Muscle of arm (tissue), 12 donors: ENCODE measurements around the gene PVRIG. TPM values are rescaled to one million over a fixed set of nuclear protein-coding genes. Genes with fewer than 3 reads are reported as not detected.
"Not testable (repeated sequence)": the region's sequence is repeated elsewhere in the genome, so short reads cannot be mapped to it uniquely, and the experiment has no call there.

Experiments used
- DNase-seq: peaks from one replicate; pipeline ENCODE4 v3.0.0-alpha.2; 2013
- polyA plus RNA-seq, 12 donors: library from polyadenylated mRNA; unstranded; fragments of 120-200 nt; gene quantifications; one replicate each; pipeline ENCODE4 v1.2.1, GENCODE V29; 2013; ENCODE audit not compliant: insufficient read length in 12 of 12

The PVRIG gene
- polyA plus RNA-seq, 12 donors, result 1.3 to 12.0 (median 6.4) TPM; not detected in 2

DNA sequence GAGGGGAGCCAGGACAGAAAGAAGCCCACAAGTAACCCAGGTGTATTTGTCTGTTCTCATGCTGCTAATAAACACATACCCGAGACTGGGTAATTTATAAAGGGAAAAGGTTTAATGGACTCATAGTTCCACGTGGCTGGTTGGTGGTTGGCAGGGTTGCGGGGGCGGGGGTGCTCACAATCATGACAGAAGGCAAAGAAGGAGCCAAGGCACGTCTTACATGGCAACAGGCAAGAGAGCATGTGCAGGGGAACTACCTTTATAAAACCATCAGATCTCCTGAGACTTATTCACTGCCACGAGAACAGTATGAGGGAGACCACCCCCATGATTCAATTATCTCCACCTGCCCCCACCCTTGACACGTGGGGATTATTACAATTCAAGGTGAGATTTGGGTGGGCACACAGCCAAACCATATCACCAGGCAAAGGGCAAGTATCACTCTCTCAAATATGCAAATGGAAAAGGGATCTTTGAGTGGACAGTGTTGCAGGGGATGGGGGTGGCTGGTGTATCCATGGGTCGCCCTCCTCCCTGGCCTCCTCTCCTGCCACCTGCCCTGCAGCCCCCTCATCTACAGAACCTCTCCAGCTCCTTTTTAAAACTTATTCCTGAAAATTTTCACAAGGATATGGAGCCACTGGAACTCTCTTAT is 15.0 kb downstream of the PVRIG start:
- DNase-seq, result not testable (repeated sequence)

GRCh38 chr7:100239975-100240374 is 20.2 kb downstream of the PVRIG start:
- not testable (repeated sequence) for DNase-seq

GRCh38 chr7:100243385-100243784 is 23.6 kb downstream of the PVRIG start:
- not testable (repeated sequence) for DNase-seq

- not testable (repeated sequence) for DNase-seq
Observed at GRCh38 chr7:100244988-100245605, 25.3 kb downstream of the PVRIG start.

DNA sequence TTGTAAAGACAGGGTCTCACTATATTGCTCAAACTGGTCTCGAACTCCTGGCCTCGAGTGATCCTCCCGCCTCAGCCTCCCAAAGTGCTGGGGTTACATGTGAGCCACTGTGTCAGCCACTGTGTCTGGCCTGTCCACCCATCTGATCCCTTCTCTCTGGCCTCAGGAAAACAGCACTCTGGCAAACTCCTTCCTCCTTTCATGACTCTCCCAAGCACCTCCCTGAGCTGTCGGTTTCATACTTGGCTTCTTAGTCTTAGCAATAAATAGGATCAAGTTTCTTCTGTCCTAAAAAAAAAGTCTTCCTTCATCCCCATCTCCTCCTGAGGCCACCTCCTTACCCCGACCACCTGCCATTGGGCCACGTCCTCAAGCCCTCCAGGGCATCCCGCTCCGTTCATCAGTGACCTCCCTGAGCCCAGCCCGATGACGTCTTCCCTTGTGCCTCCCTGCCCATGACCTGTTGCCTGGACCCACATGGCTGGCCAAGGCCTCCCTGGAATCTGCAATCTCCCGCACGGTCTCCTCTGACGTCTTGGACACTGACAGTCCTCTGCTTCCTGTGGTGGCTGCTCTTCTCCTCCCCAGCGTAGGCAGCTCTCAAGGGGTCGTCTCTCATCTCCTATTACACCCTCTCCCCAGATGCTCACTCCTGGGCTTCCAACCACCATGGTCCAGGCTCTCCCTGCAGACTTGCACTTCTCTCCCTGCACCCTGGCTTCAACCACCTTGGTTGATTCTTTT is 26.5 kb downstream of the PVRIG start:
- not testable (repeated sequence) for DNase-seq

- DNase-seq, result not testable (repeated sequence)
Observed at GRCh38 chr7:100246865-100247137, 27.1 kb downstream of the PVRIG start.

- no peak for DNase-seq
Observed at GRCh38 chr7:100247152-100247757, 27.5 kb downstream of the PVRIG start.

- no peak for DNase-seq
Observed at GRCh38 chr7:100248483-100248882, 28.7 kb downstream of the PVRIG start.

GRCh38 chr7:100257017-100257416 is 37.3 kb downstream of the PVRIG start:
- no peak for DNase-seq

- DNase-seq, result not testable (repeated sequence)
Observed at GRCh38 chr7:100259984-100260383, 40.2 kb downstream of the PVRIG start.

- not testable (repeated sequence) for DNase-seq
Observed at GRCh38 chr7:100262896-100263295, 43.1 kb downstream of the PVRIG start.

DNA sequence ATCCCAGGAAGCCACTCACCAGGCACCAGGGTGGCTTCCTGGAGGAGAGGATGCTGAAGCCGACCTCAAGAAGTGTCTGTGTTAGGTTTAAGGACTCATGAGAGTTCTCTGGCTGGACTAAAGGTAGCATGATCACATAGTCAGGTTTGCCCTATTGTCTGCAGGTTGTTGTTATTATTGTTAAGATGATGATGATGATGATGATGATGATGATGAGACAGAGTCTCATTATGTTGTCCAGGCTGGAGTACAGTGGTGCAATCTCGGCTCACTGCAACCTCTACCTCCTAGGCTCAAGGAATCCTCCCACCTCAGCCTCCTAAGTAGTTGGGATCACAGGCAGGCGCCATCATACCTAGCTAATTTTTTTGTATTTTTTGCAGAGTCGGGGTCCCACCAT is 44.5 kb downstream of the PVRIG start:
- DNase-seq, result not testable (repeated sequence)

- DNase-seq, result not testable (repeated sequence)
Observed at GRCh38 chr7:100264669-100265165, 45.0 kb downstream of the PVRIG start.

GRCh38 chr7:100265851-100266250 is 46.1 kb downstream of the PVRIG start:
- not testable (repeated sequence) for DNase-seq

- DNase-seq, result no peak
Observed at GRCh38 chr7:100266576-100267354, 47.0 kb downstream of the PVRIG start.

DNA sequence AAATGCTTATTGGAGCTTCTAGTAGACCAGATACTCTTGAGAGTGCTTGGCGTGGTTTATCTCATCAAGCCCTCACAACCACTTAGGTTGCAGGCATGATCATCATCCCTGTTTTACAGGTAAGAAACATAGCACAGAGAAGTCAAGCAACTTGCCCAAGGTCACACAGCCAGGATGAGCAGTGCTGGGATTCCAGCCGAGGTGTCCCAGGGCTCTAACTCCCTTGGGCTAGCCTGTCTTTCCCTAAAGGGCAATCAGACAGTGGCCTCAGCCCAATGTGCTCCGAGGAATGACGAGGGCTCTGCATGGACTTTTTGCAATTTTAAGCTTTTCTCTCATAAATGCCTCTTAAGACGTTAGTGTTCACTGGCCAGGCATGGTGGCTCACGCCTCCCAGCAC is 47.9 kb downstream of the PVRIG start:
- DNase-seq, result no peak

DNA sequence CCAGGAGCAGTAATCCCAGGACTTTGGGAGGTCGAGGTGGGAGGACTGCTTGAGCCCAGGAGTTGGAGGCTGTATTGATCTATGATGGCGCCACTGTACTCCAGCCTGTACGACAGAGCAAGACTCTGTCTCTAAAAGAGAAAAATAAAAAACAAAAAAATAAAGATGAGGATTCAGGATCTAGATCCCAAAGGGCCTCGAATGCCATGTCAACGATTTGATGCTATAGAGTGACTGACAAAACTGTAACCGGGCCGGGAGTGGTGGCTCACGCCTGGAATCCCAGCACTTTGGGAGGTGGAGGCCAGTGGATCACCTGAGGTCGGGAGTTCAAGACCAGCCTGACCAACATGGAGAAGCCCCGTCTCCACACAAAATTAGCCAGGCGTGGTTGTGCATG is 49.1 kb downstream of the PVRIG start:
- not testable (repeated sequence) for DNase-seq

GRCh38 chr7:100269306-100270045 is 49.7 kb downstream of the PVRIG start:
- not testable (repeated sequence) for DNase-seq

DNA sequence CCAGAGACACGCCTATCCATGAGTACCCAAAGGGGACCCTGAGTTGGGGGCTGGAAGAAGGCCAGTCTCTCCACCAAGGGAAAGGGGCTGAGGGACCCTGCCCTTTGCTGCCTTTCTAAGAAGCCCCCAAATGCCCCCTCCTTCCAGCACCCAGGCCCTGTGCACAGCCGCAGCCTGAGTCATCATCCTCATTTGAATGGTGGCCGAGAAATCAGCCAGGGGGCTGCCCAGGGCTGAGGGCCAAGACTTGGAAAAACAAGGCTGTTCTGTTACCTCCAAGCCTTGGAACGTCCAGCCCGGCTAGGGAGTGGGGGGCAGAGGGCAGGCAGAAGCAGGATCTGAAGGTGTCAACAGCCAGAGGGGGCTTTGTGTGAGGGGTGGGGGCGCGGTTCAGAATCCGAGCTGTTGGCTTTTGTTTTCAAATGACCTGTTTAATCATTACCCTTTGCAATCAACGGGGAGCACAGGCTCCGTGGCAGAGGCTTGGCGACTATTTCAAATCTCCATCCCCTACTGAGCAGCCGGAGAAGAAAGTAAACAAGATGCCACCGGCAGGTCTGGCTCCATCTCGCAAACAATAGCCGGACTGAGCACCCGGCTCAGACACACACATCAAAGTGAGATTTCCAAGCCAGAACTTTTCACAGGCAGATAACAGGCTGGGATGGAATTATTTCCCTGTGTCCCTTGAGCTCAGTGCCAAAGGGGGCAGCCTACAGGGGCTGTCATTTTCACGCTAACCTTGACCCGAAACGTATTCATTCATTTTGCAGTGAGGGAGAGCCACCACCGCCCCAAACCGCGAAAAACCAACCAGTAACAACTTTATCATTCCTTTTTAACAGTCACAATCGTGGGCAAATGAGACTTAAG is 50.5 kb downstream of the PVRIG start:
- not testable (repeated sequence) for DNase-seq
